Fibroblast of lung (primary cell): Measurements from ENCODE around the gene SDK2. TPM values are rescaled to one million over a fixed set of nuclear protein-coding genes. Genes with fewer than 3 reads are reported as not detected.

Experiments
- DNase-seq, 2 donors: peaks; one replicate each; pipeline versions ENCODE4 v3.0.0 to v3.0.0-alpha.2; 2010; ENCODE audit warnings: low read depth in 2 of 2
- H2AFZ ChIP-seq: 2 replicates; pipeline ENCODE4 v1.5.1; 2012; ENCODE audit warnings: low read length, control low read depth, inconsistent platforms
- H3K27ac ChIP-seq: 2 replicates; pipeline ENCODE4 v1.5.1; 2011; ENCODE audit warnings: low read length, control low read depth; ENCODE audit not compliant: insufficient read depth
- H3K27me3 ChIP-seq: 2 replicates; pipeline ENCODE4 v1.5.1; 2011; ENCODE audit warnings: mild to moderate bottlenecking, low read length; ENCODE audit not compliant: control insufficient read depth, insufficient read depth
- H3K36me3 ChIP-seq: 2 replicates; pipeline ENCODE4 v1.5.1; 2011; ENCODE audit warnings: low read length; ENCODE audit not compliant: control insufficient read depth, insufficient read depth
- H3K4me1 ChIP-seq: 2 replicates; pipeline ENCODE4 v1.5.1; 2011; ENCODE audit warnings: low read length; ENCODE audit not compliant: control insufficient read depth, insufficient read depth; ENCODE audit errors: extremely low read depth
- H3K4me2 ChIP-seq: 2 replicates; pipeline ENCODE4 v1.5.1; 2011; ENCODE audit warnings: low read length, control low read depth; ENCODE audit not compliant: insufficient read depth; ENCODE audit errors: extremely low read depth
- H3K4me3 ChIP-seq, 4 experiments: fragments of 200-600 bp in 1 of 4; sonication (generic) in 1 of 4; replicated peaks in 1 of 4; 2 replicates each; pipeline ENCODE4 v1.5.1; 2011 to 2016; ENCODE audit warnings: low read length in 4 of 4, low read depth in 3 of 4, mild to moderate bottlenecking in 3 of 4, control low read depth in 2 of 4, inconsistent platforms in 1 of 4, mixed read lengths in 1 of 4; ENCODE audit not compliant: insufficient read depth in 1 of 4; ENCODE audit errors: control extremely low read depth in 1 of 4
- H3K79me2 ChIP-seq: 2 replicates; pipeline ENCODE4 v1.5.1; 2012; ENCODE audit warnings: mild to moderate bottlenecking, low read length, inconsistent platforms; ENCODE audit not compliant: control insufficient read depth, insufficient read depth
- H3K9ac ChIP-seq: 2 replicates; pipeline ENCODE4 v1.5.1; 2011; ENCODE audit warnings: mild to moderate bottlenecking, low read length, control low read depth; ENCODE audit not compliant: insufficient read depth
- H3K9me3 ChIP-seq: 2 replicates; pipeline ENCODE4 v1.5.1; 2012; ENCODE audit warnings: low read depth, low read length; ENCODE audit not compliant: control insufficient read depth, insufficient read depth
- H4K20me1 ChIP-seq: 2 replicates; pipeline ENCODE4 v1.5.1; 2011; ENCODE audit warnings: low read length; ENCODE audit not compliant: control insufficient read depth, insufficient read depth; ENCODE audit errors: extremely low read depth
- CTCF ChIP-seq, 2 donors: IDR thresholded peaks in 1 of 2; conservative IDR thresholded peaks in 1 of 2; 1 replicate in 1 of 2; 2 replicates in 1 of 2; pipeline ENCODE4 v1.5.1; 2011 to 2012; ENCODE audit warnings: low read length in 2 of 2, control low read depth in 1 of 2, inconsistent platforms in 1 of 2, low read depth in 1 of 2, mild to moderate bottlenecking in 1 of 2
- EZH2 ChIP-seq: IDR thresholded peaks from 2 replicates; pipeline ENCODE4 v1.5.1; 2012; ENCODE audit warnings: low read length, control low read depth, mild to moderate bottlenecking; ENCODE audit errors: missing control alignments
- polyA plus RNA-seq, 2 donors: library from polyadenylated mRNA; depleted of rRNA in 1 of 2; stranded (reverse) in 1 of 2; unstranded in 1 of 2; fragments of >200 nt; gene quantifications; 2 replicates each; pipeline ENCODE4 v1.2.1, GENCODE V29; 2011 to 2012; ENCODE audit warnings: missing spikeins in 1 of 2
- total RNA-seq: library from RNA; depleted of rRNA; stranded (reverse); fragments of >200 nt; gene quantifications from 2 replicates; pipeline ENCODE4 v1.2.1, GENCODE V29; 2014

SDK2 gene
- total and polyA plus RNA-seq, 2 donors (not counting 1 experiment from before 2014, with no cell fraction given): under 0.01 to 0.01 TPM

- Histone ChIP-seq H4K20me1 (no peaks in the 10 kb centered on the region), H3K4me3 (no peak overlapping the region), H3K9ac (no peak overlapping the region), H3K27ac (no peak overlapping the region), H3K4me1 (no peaks in the 10 kb centered on the region), H3K27me3 (no peaks in the 10 kb centered on the region), H3K79me2 (no peaks in the 10 kb centered on the region), H3K4me2 (no peak overlapping the region), H3K36me3 (no peaks in the 10 kb centered on the region), H2AFZ (no peak overlapping the region), H3K9me3 (no peaks in the 10 kb centered on the region)
- TF ChIP-seq CTCF (conservative IDR thresholded peaks at IDR 0.05 in 1 of 2, IDR thresholded peaks at IDR 0.05 in 1 of 2; ENCODE audit: low read depth in 1 of 2, low read length in 2 of 2) (no peak), EZH2 (no peak)
- DNase-seq: no peak
Measured at GRCh38 chr17:73468221-73468620, 176.0 kb downstream of the SDK2 start.

GRCh38 chr17:73467651-73468050 is 176.6 kb downstream of the SDK2 start:
- H3K79me2 ChIP-seq: no peaks in the 10 kb centered on the region
- no peak for DNase-seq
- H3K4me1 ChIP-seq: no peaks in the 10 kb centered on the region
- no peak for TF ChIP-seq EZH2
- TF ChIP-seq CTCF (conservative IDR thresholded peaks at IDR 0.05 in 1 of 2, IDR thresholded peaks at IDR 0.05 in 1 of 2; ENCODE audit: low read depth in 1 of 2, low read length in 2 of 2): no peak
- H3K9me3 ChIP-seq: no peaks in the 10 kb centered on the region
- H3K27ac ChIP-seq: no peak overlapping the region
- no peak overlapping the region for H3K4me2 ChIP-seq
- H3K27me3 ChIP-seq: no peaks in the 10 kb centered on the region
- H3K4me3 ChIP-seq: no peak overlapping the region
- H3K9ac ChIP-seq: no peak overlapping the region
- H4K20me1 ChIP-seq: no peaks in the 10 kb centered on the region
- H2AFZ ChIP-seq: no peak overlapping the region
- H3K36me3 ChIP-seq: no peaks in the 10 kb centered on the region

GRCh38 chr17:73466704-73467433 is 177.4 kb downstream of the SDK2 start:
- Histone ChIP-seq H3K79me2 (no peaks in the 10 kb centered on the region), H3K36me3 (no peaks in the 10 kb centered on the region), H2AFZ (no peak overlapping the region), H3K27ac (no peak overlapping the region), H3K4me1 (no peaks in the 10 kb centered on the region), H3K4me2 (no peak overlapping the region), H3K9me3 (no peaks in the 10 kb centered on the region), H3K4me3 (no peak overlapping the region), H3K27me3 (no peaks in the 10 kb centered on the region), H4K20me1 (no peaks in the 10 kb centered on the region), H3K9ac (no peak overlapping the region)
- no peak for TF ChIP-seq CTCF (conservative IDR thresholded peaks at IDR 0.05 in 1 of 2, IDR thresholded peaks at IDR 0.05 in 1 of 2; ENCODE audit: low read depth in 1 of 2, low read length in 2 of 2)
- no peak for TF ChIP-seq EZH2
- no peak for DNase-seq
